RWPE2 (cell line): ENCODE results near the gene LSM14A.
"Not testable (repeated sequence)": the region's sequence is repeated elsewhere in the genome, so short reads cannot be mapped to it uniquely, and the experiment has no call there.

ENCODE experiments used
- ATAC-seq: fragments of 200-7000 bp; cut with Tn5 transposase; 3 replicates; pipeline ENCODE4 v1.9.1; 2021; ENCODE audit warnings: low read depth
- DNase-seq: peaks from one replicate; pipeline ENCODE4 v3.0.0-alpha.2; 2020; ENCODE audit warnings: low spot score
- H3K27ac ChIP-seq: fragments of 450-650 bp; 2 replicates; pipeline ENCODE4 v1.5.1; 2017; ENCODE audit warnings: mild to moderate bottlenecking; ENCODE audit not compliant: poor library complexity, severe bottlenecking
- H3K27me3 ChIP-seq: fragments of 250-450 bp; sonication (Bioruptor Pico); 2 replicates; pipeline ENCODE4 v1.5.1; 2021; ENCODE audit warnings: mild to moderate bottlenecking, moderate library complexity; ENCODE audit not compliant: insufficient read depth, poor library complexity, severe bottlenecking
- H3K36me3 ChIP-seq: fragments of 250-450 bp; sonication (Bioruptor Pico); 2 replicates; pipeline ENCODE4 v1.5.1; 2020; ENCODE audit warnings: low read depth, mild to moderate bottlenecking, moderate library complexity
- H3K4me1 ChIP-seq: fragments of 250-450 bp; sonication (Bioruptor Pico); 2 replicates; pipeline ENCODE4 v1.5.1; 2021; ENCODE audit warnings: mild to moderate bottlenecking, moderate library complexity; ENCODE audit not compliant: insufficient read depth, poor library complexity, severe bottlenecking
- H3K4me3 ChIP-seq: fragments of 250-450 bp; sonication (Bioruptor Pico); 2 replicates; pipeline ENCODE4 v1.5.1; 2021; ENCODE audit warnings: mild to moderate bottlenecking, moderate library complexity; ENCODE audit not compliant: severe bottlenecking
- H3K9me3 ChIP-seq: fragments of 250-450 bp; sonication (Bioruptor Pico); 2 replicates; pipeline ENCODE4 v1.5.1; 2021; ENCODE audit warnings: mild to moderate bottlenecking, moderate library complexity; ENCODE audit not compliant: severe bottlenecking
- TF ChIP-seq, protein P1 (sequence below): fragments of 450-650 bp; IDR thresholded peaks from one replicate; pipeline ENCODE4 v1.5.1; 2017; ENCODE audit warnings: mild to moderate bottlenecking, moderate library complexity; ENCODE audit not compliant: poor library complexity, severe bottlenecking

The LSM14A gene

DNA sequence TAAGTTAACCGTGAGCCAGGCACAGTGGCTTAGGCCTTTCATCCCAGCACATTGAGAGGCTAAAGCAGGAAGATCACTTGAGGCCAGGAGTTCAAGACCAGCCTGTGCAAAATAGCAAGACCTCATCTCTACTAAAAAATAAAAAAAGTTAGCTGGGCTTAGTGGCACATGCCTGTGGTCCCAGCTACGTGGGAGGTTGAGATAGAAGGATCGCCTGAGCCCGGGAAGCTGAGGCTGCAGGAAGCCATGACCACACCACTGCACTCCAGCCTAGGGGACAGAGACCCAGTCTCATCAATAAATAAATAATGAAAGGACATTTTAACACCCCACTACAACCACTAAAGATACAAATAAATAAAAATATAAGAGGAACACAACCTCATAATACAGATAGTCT is 21.6 kb downstream of the LSM14A start:
- Histone ChIP-seq H3K9me3 (no peaks in the 10 kb centered on the region), H3K27ac (no peak overlapping the region), H3K4me3 (no peak overlapping the region), H3K4me1 (no peaks in the 10 kb centered on the region), H3K36me3 (peaks cover 51% of the 10 kb centered on the region), H3K27me3 (no peaks in the 10 kb centered on the region)
- ATAC-seq = no peak
- no peak for DNase-seq
- TF ChIP-seq, protein P1, sequence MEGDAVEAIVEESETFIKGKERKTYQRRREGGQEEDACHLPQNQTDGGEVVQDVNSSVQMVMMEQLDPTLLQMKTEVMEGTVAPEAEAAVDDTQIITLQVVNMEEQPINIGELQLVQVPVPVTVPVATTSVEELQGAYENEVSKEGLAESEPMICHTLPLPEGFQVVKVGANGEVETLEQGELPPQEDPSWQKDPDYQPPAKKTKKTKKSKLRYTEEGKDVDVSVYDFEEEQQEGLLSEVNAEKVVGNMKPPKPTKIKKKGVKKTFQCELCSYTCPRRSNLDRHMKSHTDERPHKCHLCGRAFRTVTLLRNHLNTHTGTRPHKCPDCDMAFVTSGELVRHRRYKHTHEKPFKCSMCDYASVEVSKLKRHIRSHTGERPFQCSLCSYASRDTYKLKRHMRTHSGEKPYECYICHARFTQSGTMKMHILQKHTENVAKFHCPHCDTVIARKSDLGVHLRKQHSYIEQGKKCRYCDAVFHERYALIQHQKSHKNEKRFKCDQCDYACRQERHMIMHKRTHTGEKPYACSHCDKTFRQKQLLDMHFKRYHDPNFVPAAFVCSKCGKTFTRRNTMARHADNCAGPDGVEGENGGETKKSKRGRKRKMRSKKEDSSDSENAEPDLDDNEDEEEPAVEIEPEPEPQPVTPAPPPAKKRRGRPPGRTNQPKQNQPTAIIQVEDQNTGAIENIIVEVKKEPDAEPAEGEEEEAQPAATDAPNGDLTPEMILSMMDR = no peak

DNA sequence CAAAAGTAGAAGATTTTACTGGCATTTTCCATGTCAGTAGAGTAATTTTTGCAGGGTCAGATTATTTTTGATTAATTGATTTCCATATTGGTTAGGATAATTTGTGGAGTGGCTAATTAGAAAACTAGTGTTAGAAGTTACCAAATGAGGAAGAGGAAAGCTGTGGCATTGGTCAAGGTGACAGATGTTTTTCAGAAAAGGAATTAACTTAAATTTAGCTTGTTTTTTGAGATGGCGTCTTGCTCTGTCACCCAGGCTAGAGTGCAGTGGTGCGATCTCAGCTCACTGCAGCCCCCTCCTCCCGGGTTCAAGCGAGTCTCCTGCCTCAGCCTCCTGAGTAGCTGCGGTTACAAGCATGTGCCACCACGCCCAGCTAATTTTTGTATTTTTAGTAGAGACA is 28.8 kb downstream of the LSM14A start:
- no peaks in the 10 kb centered on the region for H3K4me1 ChIP-seq
- TF ChIP-seq, protein P1 = no peak
- no peaks in the 10 kb centered on the region for H3K27me3 ChIP-seq
- DNase-seq (no peak), ATAC-seq (no peak)
- no peak overlapping the region for H3K27ac ChIP-seq
- peaks cover 83% of the 10 kb centered on the region for H3K36me3 ChIP-seq
- no peak overlapping the region for H3K4me3 ChIP-seq
- H3K9me3 ChIP-seq = no peaks in the 10 kb centered on the region

DNA sequence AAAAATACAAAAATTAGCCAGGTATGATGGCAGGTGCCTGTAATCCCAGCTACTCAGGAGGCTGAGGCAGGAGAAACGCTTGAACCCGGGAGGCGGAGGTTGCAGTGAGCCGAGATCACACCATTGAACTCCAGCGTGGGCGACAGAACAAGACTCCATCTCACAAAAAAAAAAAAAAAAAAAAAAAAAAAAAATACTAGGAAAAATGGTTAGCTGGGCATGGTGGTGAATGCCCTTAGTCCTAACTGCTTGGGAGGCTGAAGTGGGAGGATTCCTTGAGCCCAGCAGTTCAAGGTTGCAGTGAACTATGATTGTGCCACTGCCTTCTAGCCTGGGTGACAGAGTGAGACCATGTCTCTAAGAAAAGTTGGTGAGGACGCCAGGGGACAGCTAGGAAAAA is 33.0 kb downstream of the LSM14A start:
- not testable (repeated sequence) for DNase-seq, H3K9me3 ChIP-seq, H3K4me1 ChIP-seq, H3K4me3 ChIP-seq, H3K27ac ChIP-seq, H3K27me3 ChIP-seq, ATAC-seq
- peaks cover 78% of the 10 kb centered on the region for H3K36me3 ChIP-seq

DNA sequence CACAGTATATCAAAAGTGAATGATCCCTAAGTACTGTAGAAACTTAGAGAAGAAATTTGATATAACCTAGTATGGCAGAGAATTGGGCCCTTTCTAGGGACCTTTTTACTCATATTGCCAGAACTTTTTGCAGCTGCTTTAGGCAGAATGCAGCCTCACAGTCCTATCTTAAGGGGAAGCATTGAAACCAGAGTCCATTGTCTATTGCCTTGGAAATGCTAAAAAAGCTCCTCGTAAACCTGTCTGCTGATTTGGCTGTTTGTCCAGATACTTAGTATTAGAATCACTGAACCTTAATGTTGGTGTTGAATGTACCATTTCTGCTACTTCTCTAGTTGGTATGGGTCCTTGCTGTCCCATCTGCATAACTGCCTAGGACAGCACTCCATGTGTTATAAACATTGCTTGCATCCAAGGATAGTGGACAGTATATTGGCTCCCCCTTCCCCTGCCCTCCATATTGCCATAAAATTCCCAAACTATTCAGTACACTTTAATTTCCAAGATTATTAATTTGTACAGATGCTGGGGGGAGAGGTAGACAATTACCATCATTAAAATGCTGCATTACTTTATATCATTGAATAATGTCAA is 36.1 kb downstream of the LSM14A start:
- TF ChIP-seq, protein P1 = no peak
- DNase-seq (no peak), ATAC-seq (no peak)
- H3K27me3 ChIP-seq = no peaks in the 10 kb centered on the region
- no peaks in the 10 kb centered on the region for H3K4me1 ChIP-seq
- no peak overlapping the region for H3K27ac ChIP-seq
- H3K9me3 ChIP-seq = no peaks in the 10 kb centered on the region
- peaks cover 83% of the 10 kb centered on the region for H3K36me3 ChIP-seq
- H3K4me3 ChIP-seq = no peak overlapping the region

DNA sequence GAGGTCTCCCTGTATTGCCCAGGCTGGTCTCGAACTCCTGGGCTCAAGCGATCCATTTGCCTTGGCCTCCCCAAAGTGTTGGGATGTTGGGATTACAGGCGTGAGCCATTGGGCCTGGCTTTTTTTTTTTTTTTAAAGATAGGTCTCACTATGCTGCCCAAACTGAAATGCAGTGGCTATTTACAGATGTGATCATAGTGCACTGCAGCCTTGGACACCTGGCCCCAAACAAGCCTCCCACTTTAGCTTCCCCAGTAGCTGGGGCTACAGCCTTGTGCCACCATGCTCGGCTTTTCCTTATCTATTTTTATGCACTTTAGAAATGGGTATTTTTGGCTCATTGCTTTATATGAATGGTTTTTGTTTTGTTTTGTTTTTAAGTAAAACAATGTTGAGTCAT is 37.4 kb downstream of the LSM14A start:
- TF ChIP-seq, protein P1 = no peak
- H3K4me3 ChIP-seq = no peak overlapping the region
- DNase-seq (no peak), ATAC-seq (no peak)
- H3K27me3 ChIP-seq = no peaks in the 10 kb centered on the region
- H3K4me1 ChIP-seq = no peaks in the 10 kb centered on the region
- no peaks in the 10 kb centered on the region for H3K9me3 ChIP-seq
- peaks cover 88% of the 10 kb centered on the region for H3K36me3 ChIP-seq
- no peak overlapping the region for H3K27ac ChIP-seq
